Esophagus muscularis mucosa (tissue), 4 donors: ENCODE measurements around the gene RAB29. TPM values are rescaled to one million over a fixed set of nuclear protein-coding genes. Genes with fewer than 3 reads are reported as not detected.

ENCODE experiments used
- DNase-seq: peaks from one replicate; pipeline ENCODE4 v3.0.0-alpha.2; 2017; ENCODE audit errors: extremely low spot score
- H3K27ac ChIP-seq, 4 donors: fragments of 200-600 bp; sonication (generic); replicated peaks in 1 of 4; 1 replicate in 3 of 4; 2 replicates in 1 of 4; pipeline ENCODE4 v1.5.1; 2016 to 2019; ENCODE audit warnings: mild to moderate bottlenecking in 1 of 4
- H3K27me3 ChIP-seq, 4 donors: fragments of 200-600 bp; sonication (generic); one replicate each; pipeline versions ENCODE4 v1.5.1 to v1.6.0; 2016 to 2019
- H3K36me3 ChIP-seq, 4 donors: fragments of 200-600 bp; sonication (generic); one replicate each; pipeline ENCODE4 v1.5.1; 2016 to 2019
- H3K4me1 ChIP-seq, 4 donors: fragments of 200-600 bp; sonication (generic); one replicate each; pipeline ENCODE4 v1.5.1; 2016 to 2019
- H3K4me3 ChIP-seq, 4 donors: fragments of 200-600 bp; sonication (generic); 1 replicate in 2 of 4; 2 replicates in 2 of 4; pipeline ENCODE4 v1.5.1; 2016 to 2019; ENCODE audit warnings: mild to moderate bottlenecking in 4 of 4, moderate library complexity in 1 of 4
- H3K9me3 ChIP-seq, 4 donors: fragments of 200-600 bp; sonication (generic); 1 replicate in 3 of 4; 2 replicates in 1 of 4; pipeline ENCODE4 v1.5.1; 2016 to 2019
- CTCF ChIP-seq, 3 experiments: fragments of 200-600 bp in 2 of 3; fragments of 450-650 bp in 1 of 3; sonication (generic) in 2 of 3; IDR thresholded peaks; one replicate each; pipeline ENCODE4 v1.5.1; 2017 to 2019; ENCODE audit warnings: antibody characterized with exemption in 3 of 3, mild to moderate bottlenecking in 2 of 3, moderate library complexity in 1 of 3
- EP300 ChIP-seq: sonication (generic); formaldehyde crosslinking; IDR thresholded peaks from one replicate; pipeline ENCODE4 v1.6.1; 2017; ENCODE audit warnings: antibody characterized with exemption
- POLR2A ChIP-seq: fragments of 450-650 bp; IDR thresholded peaks from one replicate; pipeline ENCODE4 v1.6.1; 2017; ENCODE audit warnings: antibody characterized with exemption, moderate library complexity, mild to moderate bottlenecking, low read depth
- POLR2AphosphoS5 ChIP-seq, 2 donors: sonication (generic); formaldehyde crosslinking; IDR thresholded peaks; one replicate each; pipeline ENCODE4 v1.6.1; 2017; ENCODE audit warnings: antibody characterized with exemption in 2 of 2
- WGBS: methylation state at CpG from one replicate; pipeline ENCODE4 v1.1.5; 2018; 5-methylcytosine and 5-hydroxymethylcytosine counted together
- intact Hi-C: fragments of 100-400 bp; cut with DNase I; formaldehyde crosslinking; loops from one replicate; pipeline ENCODE4 v1.15.1; 2023
- total RNA-seq, 4 donors: library from RNA; depleted of rRNA; stranded (reverse); fragments of >200 nt; gene quantifications; one replicate each; pipeline versions ENCODE4 v1.1.0 to v1.2.1, GENCODE V29; 2016

The RAB29 gene
- total RNA-seq, 4 donors from 2014 or later, result 28.5 to 59.2 (median 41.8) TPM

DNA sequence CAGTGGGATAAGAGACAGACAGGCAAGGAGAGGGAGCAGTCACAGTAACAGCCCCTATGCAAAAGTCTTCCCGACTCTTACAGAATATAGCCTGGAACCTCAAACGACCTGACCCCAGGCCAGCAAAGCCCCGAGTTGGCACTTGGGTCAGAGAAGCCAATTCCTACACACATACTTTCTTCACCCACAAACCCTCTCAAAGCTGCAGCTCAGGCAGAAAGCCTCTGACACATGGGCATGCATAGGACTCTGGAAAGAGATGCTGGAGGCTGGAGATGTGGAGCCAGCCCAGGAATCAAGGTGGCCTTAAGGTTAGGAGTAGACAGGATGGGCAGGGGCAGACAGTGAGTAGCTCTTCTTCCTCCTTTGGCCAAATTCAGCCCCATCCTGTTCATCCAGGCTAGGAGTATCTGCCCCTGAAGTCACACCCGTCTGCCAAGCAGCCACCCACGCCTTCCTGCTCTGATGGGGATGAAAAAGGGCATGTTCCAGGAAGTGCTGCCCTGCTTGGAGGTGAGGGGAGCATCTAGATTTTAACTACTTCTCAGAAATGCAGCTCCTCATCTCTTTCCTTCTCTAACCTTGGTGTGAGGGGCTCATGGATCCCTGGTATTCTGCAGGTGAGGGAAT is 29.9 kb upstream of the RAB29 start:
- H3K4me1 ChIP-seq, result peaks cover 70 to 82% (median 77%) of the 10 kb centered on the region in 4 donors
- 70% methylated on average over 5 of the region's 5 CpGs for whole genome bisulfite sequencing
- no peak overlapping the region for H3K4me3 ChIP-seq
- H3K9me3 ChIP-seq, result no peaks in the 10 kb centered on the region
- intact Hi-C loops, result no loop called here
- H3K27ac ChIP-seq, result no peak overlapping the region
- DNase-seq, result no peak
- peaks cover 0 to 42% (median 19%) of the 10 kb centered on the region in 4 donors for H3K36me3 ChIP-seq
- TF ChIP-seq POLR2A (no peak), EP300 (no peak), POLR2AphosphoS5 (IDR thresholded peaks at IDR 0.05) (no peak)
- no peaks in the 10 kb centered on the region for H3K27me3 ChIP-seq

- no peak overlapping the region for H3K4me3 ChIP-seq
- 100% methylated on average over 1 of the region's 2 CpGs for WGBS
- no peaks in the 10 kb centered on the region for H3K9me3 ChIP-seq
- peaks cover 0 to 42% (median 19%) of the 10 kb centered on the region in 4 donors for H3K36me3 ChIP-seq
- no peak for TF ChIP-seq POLR2AphosphoS5 (IDR thresholded peaks at IDR 0.05)
- no peaks in the 10 kb centered on the region for H3K27me3 ChIP-seq
- intact Hi-C loops, result no loop called here
- H3K4me1 ChIP-seq, result peaks cover 65 to 77% (median 71%) of the 10 kb centered on the region in 4 donors
- DNase-seq, result no peak
- H3K27ac ChIP-seq, result no peak overlapping the region
These were observed 29.3 kb upstream of the RAB29 start for GRCh38 chr1:205804605-205805004.

DNA sequence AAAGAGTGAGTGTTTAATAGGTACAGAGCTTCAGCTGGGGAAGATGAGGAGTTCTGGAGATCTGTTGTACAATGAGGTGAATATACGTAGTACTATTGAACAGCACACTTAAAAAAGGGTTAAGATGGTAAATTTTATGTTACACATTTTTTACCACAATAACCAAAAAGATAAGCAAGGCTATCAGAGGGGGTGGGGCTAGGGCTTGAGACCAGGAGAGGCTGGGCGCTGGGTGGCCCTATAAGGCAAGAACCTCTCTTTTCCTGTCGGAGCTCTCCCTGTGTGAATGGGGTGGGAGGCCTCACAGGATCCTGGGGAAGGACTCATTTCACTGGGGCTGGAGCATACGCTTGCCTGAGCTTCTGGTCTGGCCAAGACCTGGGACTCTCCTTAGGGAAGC is 28.7 kb upstream of the RAB29 start:
- Histone ChIP-seq H3K27me3 (no peaks in the 10 kb centered on the region), H3K27ac (no peak overlapping the region), H3K4me1 (peaks cover 58 to 71% (median 65%) of the 10 kb centered on the region in 4 donors), H3K9me3 (no peaks in the 10 kb centered on the region), H3K36me3 (peaks cover 5 to 44% (median 24%) of the 10 kb centered on the region in 4 donors), H3K4me3 (no peak overlapping the region)
- WGBS, result 80% methylated on average over 3 of the region's 4 CpGs
- no peak for DNase-seq
- intact Hi-C loops, result no loop called here
- TF ChIP-seq CTCF (IDR thresholded peaks at IDR 0.05) (no peak), POLR2A (no peak), EP300 (no peak), POLR2AphosphoS5 (IDR thresholded peaks at IDR 0.05) (no peak)

GRCh38 chr1:205802060-205802459 is 26.8 kb upstream of the RAB29 start:
- Histone ChIP-seq H3K27ac (peak overlapping the region in 1 of 4 donors; percentile 34), H3K4me3 (no peak overlapping the region), H3K9me3 (no peaks in the 10 kb centered on the region), H3K4me1 (peaks cover 42 to 57% (median 49%) of the 10 kb centered on the region in 4 donors), H3K36me3 (peaks cover 14 to 58% (median 40%) of the 10 kb centered on the region in 4 donors), H3K27me3 (no peaks in the 10 kb centered on the region)
- TF ChIP-seq EP300, result no peak
- TF ChIP-seq POLR2A, result no peak
- no peak for TF ChIP-seq POLR2AphosphoS5 (IDR thresholded peaks at IDR 0.05)
- TF ChIP-seq CTCF (IDR thresholded peaks at IDR 0.05), result no peak
- intact Hi-C loops, result no loop called here
- no peak for DNase-seq
- 74% methylated on average over 6 of the region's 8 CpGs for WGBS

GRCh38 chr1:205800981-205801703 is 25.9 kb upstream of the RAB29 start:
- TF ChIP-seq POLR2AphosphoS5 (IDR thresholded peaks at IDR 0.05), result no peak
- TF ChIP-seq POLR2A, result no peak
- intact Hi-C loops, result no loop called here
- no peaks in the 10 kb centered on the region for H3K27me3 ChIP-seq
- no peaks in the 10 kb centered on the region for H3K9me3 ChIP-seq
- H3K36me3 ChIP-seq, result peaks cover 23 to 65% (median 48%) of the 10 kb centered on the region in 4 donors
- no peak overlapping the region for H3K4me3 ChIP-seq
- DNase-seq, result no peak
- WGBS, result 58% methylated on average over 7 of the region's 7 CpGs
- peak overlapping the region in 1 of 4 donors; percentile 34 for H3K27ac ChIP-seq
- H3K4me1 ChIP-seq, result peaks cover 33 to 48% (median 42%) of the 10 kb centered on the region in 4 donors

DNA sequence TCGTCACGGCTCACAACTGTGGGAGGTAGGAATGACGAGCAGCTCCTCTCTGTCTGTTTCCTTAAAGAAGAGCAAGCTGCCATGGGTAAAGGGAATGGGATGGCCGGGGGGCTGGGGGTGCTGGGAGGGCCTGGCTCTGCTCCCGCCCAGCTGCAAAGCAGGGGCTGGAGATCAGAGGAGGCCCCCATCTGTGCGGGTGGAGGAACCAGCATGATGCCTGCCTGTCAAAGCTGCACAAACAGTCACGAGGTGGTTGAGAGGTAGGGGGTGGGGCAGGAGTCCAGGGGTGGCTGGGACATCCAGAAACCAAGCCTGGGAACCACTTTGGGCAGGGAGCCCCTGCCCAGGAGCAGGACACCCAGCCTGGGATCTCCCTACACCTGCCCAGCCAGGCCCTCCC is 25.1 kb upstream of the RAB29 start:
- TF ChIP-seq CTCF (IDR thresholded peaks at IDR 0.05) (no peak), POLR2AphosphoS5 (IDR thresholded peaks at IDR 0.05) (no peak), POLR2A (no peak), EP300 (no peak)
- DNase-seq, result no peak
- Histone ChIP-seq H3K4me1 (peaks cover 26 to 40% (median 35%) of the 10 kb centered on the region in 4 donors), H3K27me3 (no peaks in the 10 kb centered on the region), H3K4me3 (no peak overlapping the region), H3K36me3 (peaks cover 26 to 68% (median 54%) of the 10 kb centered on the region in 4 donors), H3K27ac (no peak overlapping the region), H3K9me3 (no peaks in the 10 kb centered on the region)
- 76% methylated on average over 7 of the region's 7 CpGs for WGBS
- intact Hi-C loops, result no loop called here
